CD14-positive monocyte (primary cell): ENCODE measurements around the gene CCDC134. TPM values are rescaled to one million over a fixed set of nuclear protein-coding genes. Genes with fewer than 3 reads are reported as not detected.

ENCODE experiments used
- DNase-seq, 3 donors: peaks; one replicate each; pipeline ENCODE4 v3.0.0-alpha.2; 2011 to 2022
- H2AFZ ChIP-seq: 2 replicates; pipeline ENCODE4 v1.6.0; 2012; ENCODE audit warnings: mild to moderate bottlenecking, low read depth, low read length, inconsistent platforms; ENCODE audit not compliant: insufficient read depth, poor library complexity, severe bottlenecking
- H3K27ac ChIP-seq, 2 donors: 1 replicate in 1 of 2; 2 replicates in 1 of 2; pipeline ENCODE4 v1.5.1; 2012 to 2013; ENCODE audit warnings: low read length in 2 of 2, control low read depth in 1 of 2, inconsistent platforms in 1 of 2, low read depth in 1 of 2, mild to moderate bottlenecking in 1 of 2
- H3K27me3 ChIP-seq, 2 donors: one replicate each; pipeline versions ENCODE4 v1.6.0 to v1.6.1; 2011 to 2013; ENCODE audit warnings: low read length in 2 of 2; ENCODE audit not compliant: control insufficient read depth in 2 of 2, insufficient read depth in 2 of 2
- H3K36me3 ChIP-seq, 2 donors: replicated peaks in 1 of 2; 1 replicate in 1 of 2; 2 replicates in 1 of 2; pipeline versions ENCODE4 v1.5.1 to v1.6.1; 2012 to 2013; ENCODE audit warnings: low read length in 2 of 2, control low read depth in 1 of 2, inconsistent platforms in 1 of 2, mild to moderate bottlenecking in 1 of 2; ENCODE audit not compliant: insufficient read depth in 2 of 2, control insufficient read depth in 1 of 2
- H3K4me1 ChIP-seq, 2 donors: 1 replicate in 1 of 2; 2 replicates in 1 of 2; pipeline versions ENCODE4 v1.5.1 to v1.6.1; 2012 to 2013; ENCODE audit warnings: low read length in 2 of 2, control low read depth in 1 of 2, inconsistent platforms in 1 of 2, mild to moderate bottlenecking in 1 of 2, moderate library complexity in 1 of 2; ENCODE audit not compliant: insufficient read depth in 2 of 2, control insufficient read depth in 1 of 2
- H3K4me2 ChIP-seq: replicated peaks from 2 replicates; pipeline ENCODE3; 2012; ENCODE audit warnings: low read length, moderate library complexity, mild to moderate bottlenecking; ENCODE audit not compliant: poor library complexity, severe bottlenecking; ENCODE audit errors: extremely low read depth
- H3K4me3 ChIP-seq, 3 experiments: fragments of 200-600 bp in 1 of 3; sonication (generic) in 1 of 3; replicated peaks in 1 of 3; 1 replicate in 2 of 3; 2 replicates in 1 of 3; pipeline ENCODE4 v1.5.1; 2011 to 2013; ENCODE audit warnings: low read length in 3 of 3, mild to moderate bottlenecking in 3 of 3, control low read depth in 2 of 3, low read depth in 2 of 3, inconsistent platforms in 1 of 3, moderate library complexity in 1 of 3
- H3K79me2 ChIP-seq: 2 replicates; pipeline ENCODE4 v1.6.0; 2012; ENCODE audit warnings: mild to moderate bottlenecking, control low read depth, inconsistent platforms, low read length, moderate library complexity; ENCODE audit not compliant: insufficient read depth
- H3K9ac ChIP-seq: 2 replicates; pipeline ENCODE4 v1.6.0; 2017; ENCODE audit warnings: low read length, mild to moderate bottlenecking; ENCODE audit not compliant: insufficient read depth, poor library complexity, severe bottlenecking
- H3K9me3 ChIP-seq, 2 donors: replicated peaks in 1 of 2; 1 replicate in 1 of 2; 2 replicates in 1 of 2; pipeline versions ENCODE4 v1.5.1 to v1.6.1; 2012 to 2013; ENCODE audit warnings: low read length in 2 of 2, control low read depth in 1 of 2; ENCODE audit not compliant: control insufficient read depth in 1 of 2, insufficient read depth in 1 of 2
- H4K20me1 ChIP-seq: 2 replicates; pipeline ENCODE4 v1.6.0; 2012; ENCODE audit warnings: mild to moderate bottlenecking, low read length, control low read depth, moderate library complexity; ENCODE audit not compliant: insufficient read depth
- H3K27ac Mint-ChIP-seq, 7 donors: one replicate each; pipeline ENCODE4 v1.8.0; 2020; ENCODE audit warnings: mild to moderate bottlenecking in 7 of 7, mixed read lengths in 7 of 7, moderate library complexity in 6 of 7, inconsistent platforms in 2 of 7
- H3K27me3 Mint-ChIP-seq, 3 donors: one replicate each; pipeline ENCODE4 v1.8.0; 2021 to 2022; ENCODE audit warnings: low read depth in 3 of 3, mild to moderate bottlenecking in 3 of 3, mixed read lengths in 3 of 3, moderate library complexity in 3 of 3, inconsistent platforms in 1 of 3
- H3K36me3 Mint-ChIP-seq, 2 donors: one replicate each; pipeline ENCODE4 v1.8.0; 2020; ENCODE audit warnings: mixed read lengths in 2 of 2, inconsistent platforms in 1 of 2, mild to moderate bottlenecking in 1 of 2
- H3K4me1 Mint-ChIP-seq: one replicate; pipeline ENCODE4 v1.8.0; 2020; ENCODE audit warnings: mild to moderate bottlenecking, mixed read lengths
- H3K4me3 Mint-ChIP-seq, 2 donors: one replicate each; pipeline ENCODE4 v1.8.0; 2020; ENCODE audit warnings: mild to moderate bottlenecking in 2 of 2, mixed read lengths in 2 of 2, moderate library complexity in 1 of 2
- H3K9me3 Mint-ChIP-seq, 7 donors: one replicate each; pipeline ENCODE4 v1.8.0; 2020 to 2022; ENCODE audit warnings: mixed read lengths in 7 of 7, mild to moderate bottlenecking in 6 of 7, moderate library complexity in 6 of 7, inconsistent platforms in 2 of 7
- whole genome bisulfite sequencing: methylation state at CpG from one replicate; pipeline ENCODE4 v1.1.5; 2013; ENCODE audit warnings: missing lambda C conversion rate; ENCODE audit not compliant: insufficient coverage; 5-methylcytosine and 5-hydroxymethylcytosine counted together
- intact Hi-C, 2 donors: fragments of 100-400 bp; cut with micrococcal nuclease; formaldehyde crosslinking; loops; one replicate each; pipeline versions ENCODE4 v1.15.0 to v1.15.1; 2023
- polyA plus RNA-seq, 3 donors: library from polyadenylated mRNA; depleted of rRNA in 1 of 3; unstranded in 2 of 3; stranded (reverse) in 1 of 3; fragments of 300-500 nt in 2 of 3; fragments of >200 nt in 1 of 3; fragmentation: Illumina TruSeq in 2 of 3; gene quantifications; 1 replicate in 2 of 3; 2 replicates in 1 of 3; pipeline ENCODE4 v1.2.3, GENCODE V29; 2012 to 2021
- TF ChIP-seq, protein P1 (sequence below): fragments of 200-600 bp; IDR thresholded peaks from one replicate; pipeline ENCODE4 v1.8.0; 2022; ENCODE audit warnings: antibody characterized with exemption, mild to moderate bottlenecking

Gene CCDC134
- polyA plus RNA-seq, 3 donors = 2.1 to 5.3 (median 2.4) TPM

- Histone ChIP-seq H2AFZ (no peak overlapping the region), H3K4me2 (no peak overlapping the region), H3K9ac (no peak overlapping the region), H3K27ac (no peak overlapping the region), H3K36me3 (peaks cover 7 to 37% of the 10 kb centered on the region in 2 donors), H3K4me3 (no peak overlapping the region), H3K9me3 (no peaks in the 10 kb centered on the region), H4K20me1 (peaks cover 84% of the 10 kb centered on the region), H3K79me2 (peaks cover 95% of the 10 kb centered on the region), H3K27me3 (no peaks in the 10 kb centered on the region), H3K4me1 (peaks cover 15 to 25% of the 10 kb centered on the region in 2 donors)
- 91% methylated on average over 3 of the region's 3 CpGs for WGBS
- Mint-ChIP-seq H3K27me3 (no peaks in the 10 kb centered on the region), H3K4me1 (peaks cover 44% of the 10 kb centered on the region), H3K27ac (peak overlapping the region in 2 of 7 donors; percentile 18 to 42), H3K4me3 (no peak overlapping the region), H3K36me3 (peaks cover 26 to 32% of the 10 kb centered on the region in 2 donors), H3K9me3 (no peaks in the 10 kb centered on the region)
- intact Hi-C loops = no loop called here
- no peak for DNase-seq
- TF ChIP-seq, protein P1, sequence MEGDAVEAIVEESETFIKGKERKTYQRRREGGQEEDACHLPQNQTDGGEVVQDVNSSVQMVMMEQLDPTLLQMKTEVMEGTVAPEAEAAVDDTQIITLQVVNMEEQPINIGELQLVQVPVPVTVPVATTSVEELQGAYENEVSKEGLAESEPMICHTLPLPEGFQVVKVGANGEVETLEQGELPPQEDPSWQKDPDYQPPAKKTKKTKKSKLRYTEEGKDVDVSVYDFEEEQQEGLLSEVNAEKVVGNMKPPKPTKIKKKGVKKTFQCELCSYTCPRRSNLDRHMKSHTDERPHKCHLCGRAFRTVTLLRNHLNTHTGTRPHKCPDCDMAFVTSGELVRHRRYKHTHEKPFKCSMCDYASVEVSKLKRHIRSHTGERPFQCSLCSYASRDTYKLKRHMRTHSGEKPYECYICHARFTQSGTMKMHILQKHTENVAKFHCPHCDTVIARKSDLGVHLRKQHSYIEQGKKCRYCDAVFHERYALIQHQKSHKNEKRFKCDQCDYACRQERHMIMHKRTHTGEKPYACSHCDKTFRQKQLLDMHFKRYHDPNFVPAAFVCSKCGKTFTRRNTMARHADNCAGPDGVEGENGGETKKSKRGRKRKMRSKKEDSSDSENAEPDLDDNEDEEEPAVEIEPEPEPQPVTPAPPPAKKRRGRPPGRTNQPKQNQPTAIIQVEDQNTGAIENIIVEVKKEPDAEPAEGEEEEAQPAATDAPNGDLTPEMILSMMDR = no peak
Observed at GRCh38 chr22:41844513-41844912, 44.0 kb downstream of the CCDC134 start.

DNA sequence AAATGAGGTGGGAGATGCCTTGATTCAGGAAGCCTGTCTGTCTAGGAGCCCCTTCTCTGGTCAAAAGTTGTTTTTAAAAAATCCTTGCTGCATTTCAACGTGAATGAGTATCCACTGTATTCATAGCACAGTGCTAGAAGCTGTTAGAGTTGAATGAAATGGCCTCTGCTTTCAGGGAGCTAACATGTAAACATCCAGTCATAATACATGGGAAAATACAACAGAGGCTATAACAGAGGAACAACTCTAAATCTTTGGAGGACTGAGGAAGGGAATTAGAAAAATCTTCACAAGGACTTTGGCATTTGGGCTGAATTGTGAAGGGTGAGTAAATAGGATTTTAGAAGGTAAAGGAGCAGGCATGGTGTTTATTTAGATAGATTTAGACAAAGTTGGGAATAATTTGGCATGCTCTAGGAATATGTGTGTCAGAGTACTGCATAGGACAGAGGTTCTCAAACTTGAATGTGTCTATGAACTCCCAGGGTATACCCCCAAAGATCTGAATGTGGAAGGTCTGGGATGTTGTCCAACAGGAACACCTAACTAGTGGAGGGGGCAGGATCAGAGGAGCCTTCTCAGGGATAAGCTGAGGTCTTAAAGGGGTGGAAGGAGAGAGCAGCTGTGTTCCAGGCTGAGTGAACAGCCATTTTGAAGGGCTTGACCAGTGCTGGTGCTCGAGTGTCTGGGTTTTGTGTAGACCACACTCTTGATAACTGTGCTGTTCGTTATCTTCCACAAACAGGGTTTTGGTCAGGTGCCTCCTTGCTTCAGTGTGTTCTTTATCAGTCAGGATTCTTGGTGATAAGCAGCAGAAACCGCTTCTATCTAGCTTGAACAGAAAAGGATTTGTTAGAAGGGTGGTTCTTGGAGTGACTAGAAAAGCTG is 45.1 kb downstream of the CCDC134 start:
- peaks cover 93% of the 10 kb centered on the region for H3K79me2 ChIP-seq
- no peak overlapping the region for H3K4me2 ChIP-seq
- peaks cover 44% of the 10 kb centered on the region for H3K4me1 Mint-ChIP-seq
- WGBS = 67% methylated on average over 2 of the region's 4 CpGs
- H3K27ac ChIP-seq = no peak overlapping the region
- H3K36me3 ChIP-seq = peaks cover 3 to 29% of the 10 kb centered on the region in 2 donors
- peaks cover 76% of the 10 kb centered on the region for H4K20me1 ChIP-seq
- no peaks in the 10 kb centered on the region for H3K9me3 ChIP-seq
- H3K27ac Mint-ChIP-seq = peak overlapping the region in 1 of 7 donors; percentile 0
- DNase-seq = no peak
- H3K9ac ChIP-seq = no peak overlapping the region
- peaks cover 15 to 25% of the 10 kb centered on the region in 2 donors for H3K4me1 ChIP-seq
- H3K36me3 Mint-ChIP-seq = peaks cover 23 to 29% of the 10 kb centered on the region in 2 donors
- TF ChIP-seq, protein P1 = no peak
- no peak overlapping the region for H2AFZ ChIP-seq
- H3K27me3 ChIP-seq = no peaks in the 10 kb centered on the region
- no peaks in the 10 kb centered on the region for H3K27me3 Mint-ChIP-seq
- no peaks in the 10 kb centered on the region for H3K9me3 Mint-ChIP-seq
- H3K4me3 Mint-ChIP-seq = no peak overlapping the region
- no peak overlapping the region for H3K4me3 ChIP-seq
- intact Hi-C loops = no loop called here
